Smooth muscle cell (in vitro differentiated cells): ENCODE results near the gene IFNA5. TPM values are rescaled to one million over a fixed set of nuclear protein-coding genes. Genes with fewer than 3 reads are reported as not detected.

ENCODE experiments used
- DNase-seq: peaks from one replicate; lab custom pipeline; 2025; ENCODE audit not compliant: unreplicated experiment; lab: John Stamatoyannopoulos, UW
- H2AFZ ChIP-seq: fragments of 200-600 bp; sonication (generic); 2 replicates; pipeline ENCODE4 v1.6.0; 2016; ENCODE audit warnings: antibody characterized with exemption, low read depth, mild to moderate bottlenecking
- H3F3A ChIP-seq: fragments of 200-600 bp; sonication (generic); 2 replicates; pipeline ENCODE4 v1.6.0; 2017; ENCODE audit warnings: antibody characterized with exemption, low read depth
- H3K27ac ChIP-seq: fragments of 200-600 bp; sonication (generic); 2 replicates; pipeline ENCODE4 v1.5.1; 2016; ENCODE audit warnings: low read depth, mild to moderate bottlenecking
- H3K27me3 ChIP-seq: fragments of 200-600 bp; sonication (generic); 2 replicates; pipeline ENCODE4 v1.6.1; 2016; ENCODE audit warnings: low read depth, mild to moderate bottlenecking
- H3K36me3 ChIP-seq: fragments of 200-600 bp; sonication (generic); 2 replicates; pipeline ENCODE4 v1.5.1; 2016; ENCODE audit warnings: low read depth
- H3K4me1 ChIP-seq: fragments of 200-600 bp; sonication (generic); 2 replicates; pipeline ENCODE4 v1.5.1; 2016; ENCODE audit warnings: low read depth
- H3K4me2 ChIP-seq: fragments of 200-600 bp; sonication (generic); 2 replicates; pipeline ENCODE4 v1.6.0; 2016; ENCODE audit warnings: mild to moderate bottlenecking
- H3K4me3 ChIP-seq: fragments of 200-600 bp; sonication (generic); 2 replicates; pipeline ENCODE4 v1.5.1; 2016; ENCODE audit warnings: mild to moderate bottlenecking
- H3K79me2 ChIP-seq: fragments of 200-600 bp; sonication (generic); 2 replicates; pipeline ENCODE4 v1.6.0; 2016; ENCODE audit warnings: low read depth, mild to moderate bottlenecking
- H3K9ac ChIP-seq: fragments of 200-600 bp; sonication (generic); 2 replicates; pipeline ENCODE4 v1.6.0; 2016; ENCODE audit warnings: low read depth
- H3K9me3 ChIP-seq: fragments of 200-600 bp; sonication (generic); replicated peaks from 2 replicates; pipeline ENCODE4 v1.5.1; 2016; ENCODE audit warnings: low read depth
- H4K20me1 ChIP-seq: fragments of 200-600 bp; sonication (generic); 2 replicates; pipeline ENCODE4 v1.6.0; 2016; ENCODE audit warnings: low read depth
- WGBS: methylation state at CpG from one replicate; pipeline ENCODE4 v1.1.7; 2016; ENCODE audit warnings: low lambda C conversion rate; 5-methylcytosine and 5-hydroxymethylcytosine counted together
- polyA plus RNA-seq: library from polyadenylated mRNA; unstranded; fragments of >200 nt; fragmentation: Nextera tagmentation; extraction: Ambion mirVana; gene quantifications from 2 replicates; pipeline ENCODE4 v1.2.1, GENCODE V29; 2016
- total RNA-seq: library from RNA; depleted of rRNA; stranded (reverse); fragments of >200 nt; gene quantifications from 2 replicates; pipeline ENCODE4 v1.2.3, GENCODE V29; 2014
- TF ChIP-seq, protein P1 (sequence below): fragments of 200-600 bp; sonication (generic); IDR thresholded peaks from 2 replicates; pipeline ENCODE4 v1.5.1; 2017; ENCODE audit warnings: borderline replicate concordance, mild to moderate bottlenecking, antibody characterized with exemption; ENCODE audit not compliant: insufficient read depth, poor library complexity, severe bottlenecking

Gene IFNA5
- total and polyA plus RNA-seq, 2 experiments from 2014 or later: 0.36 TPM; not detected in 1

- no peak overlapping the region for H3K9ac ChIP-seq
- WGBS: 94% methylated on average over 5 of the region's 5 CpGs
- peaks cover 48% of the 10 kb centered on the region for H4K20me1 ChIP-seq
- no peaks in the 10 kb centered on the region for H3K9me3 ChIP-seq
- no peak overlapping the region for H3K4me2 ChIP-seq
- DNase-seq: no peak
- TF ChIP-seq, protein P1, sequence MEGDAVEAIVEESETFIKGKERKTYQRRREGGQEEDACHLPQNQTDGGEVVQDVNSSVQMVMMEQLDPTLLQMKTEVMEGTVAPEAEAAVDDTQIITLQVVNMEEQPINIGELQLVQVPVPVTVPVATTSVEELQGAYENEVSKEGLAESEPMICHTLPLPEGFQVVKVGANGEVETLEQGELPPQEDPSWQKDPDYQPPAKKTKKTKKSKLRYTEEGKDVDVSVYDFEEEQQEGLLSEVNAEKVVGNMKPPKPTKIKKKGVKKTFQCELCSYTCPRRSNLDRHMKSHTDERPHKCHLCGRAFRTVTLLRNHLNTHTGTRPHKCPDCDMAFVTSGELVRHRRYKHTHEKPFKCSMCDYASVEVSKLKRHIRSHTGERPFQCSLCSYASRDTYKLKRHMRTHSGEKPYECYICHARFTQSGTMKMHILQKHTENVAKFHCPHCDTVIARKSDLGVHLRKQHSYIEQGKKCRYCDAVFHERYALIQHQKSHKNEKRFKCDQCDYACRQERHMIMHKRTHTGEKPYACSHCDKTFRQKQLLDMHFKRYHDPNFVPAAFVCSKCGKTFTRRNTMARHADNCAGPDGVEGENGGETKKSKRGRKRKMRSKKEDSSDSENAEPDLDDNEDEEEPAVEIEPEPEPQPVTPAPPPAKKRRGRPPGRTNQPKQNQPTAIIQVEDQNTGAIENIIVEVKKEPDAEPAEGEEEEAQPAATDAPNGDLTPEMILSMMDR: no peak
- peaks cover 7% of the 10 kb centered on the region for H3F3A ChIP-seq
- no peaks in the 10 kb centered on the region for H3K27me3 ChIP-seq
- H3K27ac ChIP-seq: no peak overlapping the region
- H3K4me3 ChIP-seq: no peak overlapping the region
- no peaks in the 10 kb centered on the region for H3K4me1 ChIP-seq
- peaks cover 20% of the 10 kb centered on the region for H3K79me2 ChIP-seq
- no peak overlapping the region for H2AFZ ChIP-seq
- H3K36me3 ChIP-seq: no peaks in the 10 kb centered on the region
Observed at GRCh38 chr9:21322911-21323461, 17.9 kb upstream of the IFNA5 start.

GRCh38 chr9:21320465-21320864, 15.4 kb upstream of the IFNA5 start:
- WGBS: 62% methylated on average over 2 of the region's 2 CpGs
- Histone ChIP-seq H3K9me3 (no peaks in the 10 kb centered on the region), H3K36me3 (no peaks in the 10 kb centered on the region), H3K27me3 (no peaks in the 10 kb centered on the region), H3K4me2 (no peak overlapping the region), H3K79me2 (no peaks in the 10 kb centered on the region), H2AFZ (no peak overlapping the region), H3K4me3 (no peak overlapping the region), H3K9ac (no peak overlapping the region), H4K20me1 (peaks cover 23% of the 10 kb centered on the region), H3F3A (no peaks in the 10 kb centered on the region), H3K4me1 (no peaks in the 10 kb centered on the region), H3K27ac (no peak overlapping the region)
- TF ChIP-seq, protein P1: no peak
- DNase-seq: no peak

GRCh38 chr9:21317956-21318923, 13.1 kb upstream of the IFNA5 start:
- Histone ChIP-seq H2AFZ (no peak overlapping the region), H3K4me3 (no peak overlapping the region)
- TF ChIP-seq, protein P1: peak; percentile 72

More at GRCh38 chr9:21317956-21318923, 13.1 kb upstream of the IFNA5 start:
- no peak overlapping the region for H3K9ac ChIP-seq
- peaks cover 6% of the 10 kb centered on the region for H3K27me3 ChIP-seq
- no peaks in the 10 kb centered on the region for H3K79me2 ChIP-seq
- H3F3A ChIP-seq: no peaks in the 10 kb centered on the region
- H3K4me1 ChIP-seq: no peaks in the 10 kb centered on the region
- H4K20me1 ChIP-seq: peaks cover 4% of the 10 kb centered on the region
- H3K36me3 ChIP-seq: no peaks in the 10 kb centered on the region
- no peak overlapping the region for H3K27ac ChIP-seq
- WGBS: 15% methylated on average over 7 of the region's 7 CpGs
- no peak overlapping the region for H3K4me2 ChIP-seq
- DNase-seq: no peak
- no peaks in the 10 kb centered on the region for H3K9me3 ChIP-seq
